DMS53 treated with DMSO at 0.1 percent for 48 hours (cell line): ENCODE measurements around the gene SHISAL1.
"Not testable (repeated sequence)": the region's sequence is repeated elsewhere in the genome, so short reads cannot be mapped to it uniquely, and the experiment has no call there.

ENCODE experiments used
- DNase-seq: peaks from one replicate; lab custom pipeline; 2025; ENCODE audit not compliant: unreplicated experiment; lab: John Stamatoyannopoulos, UW

The SHISAL1 gene

DNA sequence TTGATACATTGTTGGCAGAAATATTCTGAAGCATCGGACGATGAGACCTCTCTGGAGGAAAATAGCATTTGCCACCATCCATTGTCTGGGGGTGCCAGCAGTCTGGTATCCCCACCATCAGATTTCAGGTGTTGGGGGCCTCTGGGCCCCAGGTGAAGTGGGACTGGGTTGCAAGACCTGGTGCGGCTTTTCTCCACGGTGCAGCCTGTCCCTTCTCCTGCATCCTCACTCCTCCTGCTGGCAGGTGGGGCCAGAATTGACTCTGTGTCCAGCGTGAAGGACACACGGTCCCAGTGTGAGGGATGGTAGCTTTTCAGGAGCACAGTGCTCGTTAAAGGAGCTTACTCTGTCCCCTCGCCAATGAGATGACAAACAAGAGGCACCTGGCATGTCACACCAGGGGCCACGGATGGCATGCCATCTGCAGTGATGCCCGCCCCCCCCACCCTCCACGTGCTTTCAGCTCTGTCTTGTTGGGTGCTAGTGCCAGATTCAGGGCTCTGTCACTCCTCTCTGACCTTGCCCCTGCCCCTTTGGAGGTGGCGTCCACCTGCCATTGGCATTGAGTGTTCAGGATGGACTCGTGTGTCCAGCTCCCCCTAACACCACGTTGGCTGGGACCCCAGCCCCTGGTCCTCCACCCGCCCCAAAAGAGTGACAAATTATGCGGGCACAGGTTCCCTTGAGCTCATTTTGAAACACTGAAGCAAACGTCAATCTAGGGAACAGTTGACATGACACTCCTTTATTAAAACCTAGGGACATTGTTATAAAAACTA, 69.6 kb downstream of the SHISAL1 start:
- no peak for DNase-seq

DNA sequence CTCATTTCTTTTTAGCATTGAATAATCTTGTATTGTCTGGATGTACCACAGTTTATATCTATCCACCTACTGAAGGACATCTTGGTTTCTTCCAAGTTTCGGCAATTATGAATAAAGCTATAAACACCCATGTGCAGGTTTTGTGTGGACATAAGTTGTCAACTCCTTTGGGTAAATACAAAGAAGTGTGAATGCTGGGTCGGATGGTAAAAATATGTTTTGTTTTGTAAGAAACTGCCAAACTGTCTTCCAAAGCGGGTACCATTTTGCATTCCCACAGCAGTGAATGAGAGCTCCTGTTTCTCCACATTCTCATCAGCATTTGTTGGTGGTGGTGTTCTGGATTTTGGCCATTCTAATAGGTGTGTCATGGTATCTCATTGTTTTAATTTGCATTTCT, 71.6 kb downstream of the SHISAL1 start:
- not testable (repeated sequence) for DNase-seq

DNA sequence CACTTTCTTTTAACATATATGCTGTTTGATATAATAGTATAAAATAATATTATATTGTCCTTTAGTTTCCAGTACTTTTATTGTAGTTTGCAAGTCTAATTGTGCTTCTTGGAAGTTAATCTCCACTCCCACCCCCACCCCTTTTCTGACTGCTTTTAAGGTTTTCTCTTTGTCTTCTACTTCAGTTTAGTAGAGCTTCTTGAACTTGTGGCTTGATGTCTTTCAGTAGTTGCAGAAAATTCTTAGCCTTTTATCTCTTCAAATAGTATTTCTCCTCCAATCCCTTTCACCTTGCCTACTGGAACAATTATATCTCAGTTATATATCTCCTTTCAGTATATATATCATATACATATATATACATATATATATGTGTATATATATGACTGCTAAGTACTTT, 75.5 kb downstream of the SHISAL1 start:
- DNase-seq: no peak

DNA sequence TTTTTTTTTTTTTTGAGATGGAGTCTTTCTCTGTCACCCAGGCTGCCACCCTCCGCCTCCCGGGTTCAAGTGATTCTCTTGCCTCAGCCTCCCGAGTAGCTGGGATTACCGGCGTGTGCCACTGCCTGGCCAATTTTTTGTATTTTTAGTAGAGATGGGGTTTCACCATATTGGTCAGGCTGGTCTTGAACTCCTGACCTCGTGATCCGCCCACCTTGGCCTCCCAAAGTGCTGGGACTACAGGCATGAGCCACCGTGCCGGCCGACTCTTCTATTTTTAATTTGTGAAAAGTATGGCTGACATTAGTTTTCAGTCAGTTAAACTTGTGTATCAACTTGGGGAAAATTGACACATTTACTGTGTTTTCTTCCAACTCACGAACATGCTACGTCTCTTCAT, 78.4 kb downstream of the SHISAL1 start:
- DNase-seq: not testable (repeated sequence)

DNA sequence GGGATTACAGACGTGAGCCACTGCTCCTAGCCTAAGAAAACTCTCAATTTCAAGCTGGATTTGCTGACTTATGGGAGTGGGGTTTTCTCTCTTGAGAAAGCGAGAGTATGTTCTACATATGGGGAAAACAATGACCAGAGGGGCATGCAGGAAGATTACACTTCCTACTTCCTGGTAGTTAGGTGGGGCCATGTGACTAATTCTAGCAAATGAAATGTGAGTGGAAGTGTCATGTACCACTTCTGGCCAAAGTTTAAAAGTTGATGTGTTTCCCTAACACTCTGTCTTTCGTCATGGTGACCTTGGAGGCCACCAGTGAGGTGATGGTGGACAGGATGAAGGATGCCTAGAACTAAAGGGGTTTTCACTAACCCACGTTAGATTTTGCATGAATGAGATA, 81.5 kb downstream of the SHISAL1 start:
- DNase-seq: no peak

DNA sequence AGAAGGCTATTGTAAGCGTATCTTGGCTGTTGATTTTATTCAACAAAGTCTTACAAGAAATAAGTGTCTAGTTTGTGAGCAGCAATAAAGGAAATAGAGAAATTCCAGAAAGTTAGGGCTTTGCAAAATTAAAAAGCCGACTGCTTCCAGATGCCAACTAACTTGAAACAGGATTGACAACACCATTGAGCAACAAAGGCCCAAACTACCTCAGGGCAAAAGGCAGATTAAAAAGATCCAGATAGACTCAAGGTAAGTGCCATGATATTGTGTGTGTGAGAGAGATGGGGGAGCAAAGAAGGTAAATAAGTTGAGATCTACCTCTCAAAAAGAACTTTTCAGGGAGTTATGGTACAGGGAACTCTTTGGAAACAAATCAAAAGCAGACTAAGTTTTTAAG, 82.9 kb downstream of the SHISAL1 start:
- no peak for DNase-seq

DNA sequence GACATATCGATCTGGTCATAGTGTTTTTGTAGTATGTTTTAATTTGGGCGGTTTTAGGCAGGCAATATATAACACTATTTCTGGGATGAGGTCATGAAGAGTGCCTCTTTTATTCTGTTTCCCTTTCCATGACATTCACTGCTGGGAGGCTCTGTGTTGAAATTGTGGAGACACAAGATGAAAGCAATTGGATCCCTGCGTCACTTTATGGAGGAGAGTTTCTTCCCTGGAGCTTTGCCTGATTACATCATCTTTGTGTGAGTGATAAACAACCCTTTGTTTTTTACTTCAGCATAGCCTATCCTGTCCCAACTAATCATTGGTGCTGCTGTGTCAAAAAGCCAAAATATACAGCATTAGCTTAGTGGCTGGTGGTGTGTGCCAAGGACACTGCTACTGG, 83.4 kb downstream of the SHISAL1 start:
- DNase-seq: no peak

DNA sequence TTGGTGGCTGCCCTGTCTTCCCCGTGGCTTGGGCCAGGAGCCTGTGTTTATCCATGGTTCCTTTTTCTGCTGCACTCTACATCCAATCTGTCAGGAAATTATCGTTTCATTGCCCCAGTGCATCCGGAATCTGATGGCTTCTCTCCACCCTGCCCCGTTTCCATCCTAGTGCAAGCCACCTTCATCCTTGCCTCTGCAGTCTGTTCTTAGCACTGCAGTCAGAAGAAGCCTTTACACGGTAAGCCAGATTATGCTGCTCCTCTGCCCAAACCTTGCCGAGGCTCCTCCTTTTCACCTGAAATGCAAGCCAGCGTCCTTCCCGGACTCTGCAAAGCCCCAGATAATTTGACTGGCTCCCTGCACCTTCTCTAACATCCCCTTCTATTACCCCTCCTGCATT, 86.9 kb downstream of the SHISAL1 start:
- DNase-seq: no peak

DNA sequence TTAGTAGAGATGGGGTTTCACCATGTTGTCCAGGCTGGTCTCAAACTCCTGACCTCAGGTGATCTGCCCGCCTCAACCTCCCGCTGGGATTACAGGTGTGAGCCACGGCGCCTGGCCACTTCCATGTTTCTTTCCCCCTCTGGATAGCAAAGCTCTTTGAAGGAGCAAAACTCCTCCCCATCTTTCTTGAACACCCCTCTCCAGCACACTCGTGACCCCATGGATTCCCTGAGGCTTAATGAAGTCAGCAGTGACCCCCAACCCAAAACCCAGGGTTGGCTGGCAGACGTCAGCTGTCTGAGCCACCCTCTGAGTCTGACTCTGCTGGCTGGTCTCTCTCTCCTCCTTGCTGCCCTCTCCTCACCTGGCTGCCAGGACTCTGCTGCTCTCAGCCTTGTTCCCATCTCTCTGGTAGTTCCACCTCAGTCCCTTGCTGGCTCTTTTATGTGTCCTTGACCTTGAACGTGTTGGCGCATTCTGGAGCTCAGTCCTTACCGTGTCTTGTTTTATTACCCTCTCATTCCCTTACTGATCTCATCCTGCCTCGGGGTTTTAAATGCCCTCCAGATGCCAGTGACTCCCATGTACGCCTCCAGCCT, 87.6 kb downstream of the SHISAL1 start:
- DNase-seq: no peak

DNA sequence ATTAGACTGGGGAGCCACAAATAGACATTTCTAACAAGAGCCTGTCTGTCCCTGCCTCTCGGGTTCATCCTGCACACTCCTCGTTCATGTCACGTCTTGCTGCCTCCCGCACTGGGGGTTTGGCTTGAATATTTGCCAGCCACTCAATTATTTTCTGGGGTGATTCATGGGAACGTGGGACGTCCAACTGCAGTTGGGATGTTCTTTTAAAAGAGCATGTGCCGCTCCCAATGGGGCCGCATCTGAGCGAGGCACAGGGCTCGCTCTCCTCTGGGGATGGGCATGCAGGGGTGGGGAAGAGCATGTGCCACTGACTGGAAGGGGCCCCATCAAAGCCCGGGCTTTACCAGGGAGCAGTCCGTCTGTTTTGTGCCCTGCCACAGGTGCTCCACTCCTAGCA, 88.6 kb downstream of the SHISAL1 start:
- no peak for DNase-seq

DNA sequence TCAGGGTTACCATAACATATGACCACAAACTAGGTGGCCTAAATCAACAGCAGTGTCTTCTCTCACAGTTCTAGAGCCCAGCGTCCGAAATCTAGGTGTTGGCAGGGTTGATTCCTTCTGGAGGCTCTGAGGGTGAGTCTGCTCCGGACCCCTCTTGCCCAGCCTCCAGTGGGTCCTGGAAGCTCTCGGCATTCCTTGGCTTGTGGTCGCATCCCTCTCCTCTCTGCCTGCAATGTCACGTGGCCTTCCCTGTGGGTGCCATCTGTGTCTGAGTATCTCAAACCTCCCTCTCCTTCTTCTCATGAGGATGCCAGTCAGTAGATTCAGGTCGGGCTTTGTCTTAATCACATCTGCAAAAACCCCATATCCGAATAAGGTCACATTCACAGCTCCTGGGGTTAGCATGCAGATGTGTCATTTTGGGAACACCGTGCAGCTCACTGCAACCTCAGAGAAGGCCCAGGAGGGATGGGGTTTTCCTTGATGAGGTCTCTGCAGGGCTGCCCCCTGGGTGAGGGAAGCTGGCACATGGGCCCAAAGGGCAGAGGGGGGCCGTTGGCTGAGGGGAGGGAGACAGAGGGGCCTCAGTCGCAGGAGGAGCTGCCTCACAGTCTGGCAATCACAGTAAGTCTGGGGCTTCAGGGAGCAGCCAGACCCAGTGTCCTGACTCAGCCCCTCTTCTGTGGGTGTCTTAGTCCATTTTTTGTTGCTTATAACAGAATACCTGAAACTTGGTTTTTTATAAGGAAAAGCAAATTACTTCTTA, 90.9 kb downstream of the SHISAL1 start:
- DNase-seq: no peak

DNA sequence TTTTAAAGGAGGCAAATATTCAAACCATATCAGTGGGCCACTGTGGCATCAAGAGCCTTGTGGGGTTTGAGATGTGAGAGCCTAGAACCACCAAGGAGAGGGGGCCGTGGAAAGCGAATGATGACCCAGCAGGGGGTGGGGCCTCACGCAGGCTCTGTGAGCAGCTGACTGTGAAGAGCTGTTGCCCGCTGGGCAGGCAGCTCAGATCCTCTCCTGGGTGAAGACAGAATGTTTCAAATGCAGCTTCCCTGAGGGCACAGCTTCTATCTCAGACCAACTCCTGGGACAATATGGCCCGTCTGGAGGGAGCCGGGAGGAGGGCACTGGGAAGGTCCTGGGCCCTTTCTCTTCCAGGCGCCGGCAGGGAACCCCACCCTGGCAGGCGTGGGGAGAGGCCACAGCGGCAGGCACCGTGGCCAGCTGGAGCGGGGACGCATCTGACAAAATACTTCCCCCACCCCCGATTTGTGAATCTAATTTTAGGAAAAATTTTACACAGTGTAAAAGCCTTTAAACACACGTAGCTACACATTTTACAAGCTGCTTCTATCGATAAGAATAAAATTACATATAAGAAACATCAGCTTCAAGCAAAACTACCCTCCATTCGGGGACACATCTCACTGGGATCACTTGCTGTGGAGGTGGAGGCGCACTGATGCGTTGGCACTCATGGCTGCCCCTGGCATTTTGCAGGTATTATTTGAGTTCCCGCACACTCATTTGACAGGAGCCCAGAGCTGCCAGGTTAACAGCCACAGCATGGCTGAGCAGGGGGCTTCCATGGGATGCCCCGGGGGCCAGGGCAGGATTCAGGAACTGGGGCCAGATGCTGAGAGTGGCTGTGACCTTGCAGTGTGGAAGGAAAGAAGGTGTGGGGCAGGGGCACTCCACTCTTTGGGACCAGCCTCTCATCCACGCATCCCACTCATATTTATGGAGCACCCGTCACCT, 91.7 kb downstream of the SHISAL1 start:
- DNase-seq: no peak

DNA sequence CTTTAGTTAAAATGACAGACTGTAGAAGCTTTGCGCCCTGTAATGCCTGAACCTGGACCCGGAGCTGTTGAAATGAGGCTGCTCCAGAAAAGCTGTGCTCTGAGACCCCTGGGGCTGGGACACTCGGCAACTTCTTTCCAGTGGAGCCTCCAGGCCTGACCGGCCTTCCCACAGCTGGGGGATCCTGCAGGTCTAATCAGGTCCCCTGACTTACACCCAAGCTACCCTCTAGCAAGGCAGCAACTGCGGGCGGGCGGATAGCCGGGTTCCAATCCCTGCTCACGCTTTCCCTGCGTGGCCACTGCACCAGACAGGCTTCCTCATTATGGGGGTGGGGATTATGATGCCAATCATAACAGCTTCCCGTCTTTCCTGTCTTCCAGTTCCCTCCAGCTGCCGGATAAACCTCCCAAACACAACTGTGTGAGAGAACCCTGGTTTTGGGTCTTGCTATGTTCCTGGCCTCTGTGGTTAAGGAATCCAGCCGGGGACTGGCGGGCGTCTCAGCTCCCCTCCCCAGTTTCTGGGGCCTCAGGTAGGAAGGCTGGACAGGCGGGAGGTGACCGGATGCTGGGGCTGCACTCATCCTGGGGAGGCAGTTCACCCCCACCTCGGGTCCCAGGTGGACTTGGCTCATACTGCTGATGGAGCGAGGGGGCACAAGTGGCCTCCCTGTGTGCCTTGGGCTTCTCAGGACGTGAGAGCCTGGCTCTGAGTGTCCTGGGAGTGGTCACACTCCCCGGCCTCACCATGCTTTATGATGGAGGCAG, 93.5 kb downstream of the SHISAL1 start:
- no peak for DNase-seq

DNA sequence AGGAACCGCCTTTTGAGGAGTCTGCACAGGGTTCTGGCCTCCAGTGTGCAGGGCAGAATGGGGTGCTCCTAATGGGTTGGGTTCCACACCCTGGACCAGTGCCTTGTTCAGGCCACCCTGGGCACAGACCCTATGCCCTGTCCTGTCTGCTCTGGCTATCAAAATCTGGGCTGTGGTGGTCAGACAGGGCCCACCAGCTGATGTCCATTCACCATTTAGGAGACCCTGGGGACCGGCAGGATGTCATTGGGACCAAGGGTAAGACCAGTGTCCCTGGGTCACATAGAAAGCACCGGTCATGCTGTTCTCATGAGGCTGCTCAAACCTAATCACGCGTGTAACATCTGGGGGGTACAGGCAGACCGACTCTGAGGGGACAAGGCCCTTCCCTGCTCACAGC, 94.7 kb downstream of the SHISAL1 start:
- DNase-seq: no peak

DNA sequence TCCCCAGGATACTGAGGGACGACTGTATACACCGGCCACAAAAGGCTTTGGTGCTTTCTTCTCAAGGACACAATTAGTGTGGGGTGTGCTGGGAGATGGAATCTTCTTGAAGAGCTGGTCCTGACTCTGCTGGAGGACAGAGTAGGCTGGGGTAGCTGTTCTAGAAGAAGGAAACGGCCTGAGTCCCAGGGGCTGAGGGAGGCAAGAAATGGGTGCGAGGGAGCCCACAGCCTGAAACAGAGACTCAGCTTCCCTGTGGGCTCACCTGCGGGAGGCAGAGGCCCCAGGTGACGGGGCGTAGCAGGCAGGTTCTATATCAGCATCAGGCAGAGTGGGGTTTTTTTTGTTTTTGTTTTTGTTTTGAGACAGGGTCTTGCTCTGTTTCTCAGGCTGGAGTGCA, 95.4 kb downstream of the SHISAL1 start:
- DNase-seq: no peak

DNA sequence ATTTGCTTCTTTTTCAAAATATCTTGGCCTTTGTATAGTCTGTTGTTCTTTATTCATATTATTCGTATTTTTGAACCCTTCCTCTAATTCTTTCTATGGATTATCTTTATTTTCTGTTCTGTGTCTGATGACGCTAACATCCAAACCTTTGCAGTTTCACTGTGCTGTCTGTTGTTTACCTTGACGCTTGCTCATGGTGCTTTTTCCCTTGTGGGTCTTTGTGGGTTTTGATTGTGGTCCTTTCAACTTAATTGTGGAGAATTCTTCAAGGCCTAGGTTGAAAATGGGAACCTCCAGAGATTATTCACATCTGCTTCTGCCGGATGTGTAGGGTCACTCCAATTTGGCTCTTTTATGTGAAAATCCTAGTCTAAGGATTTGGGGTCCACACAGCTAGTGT, 97.5 kb downstream of the SHISAL1 start:
- DNase-seq: no peak

DNA sequence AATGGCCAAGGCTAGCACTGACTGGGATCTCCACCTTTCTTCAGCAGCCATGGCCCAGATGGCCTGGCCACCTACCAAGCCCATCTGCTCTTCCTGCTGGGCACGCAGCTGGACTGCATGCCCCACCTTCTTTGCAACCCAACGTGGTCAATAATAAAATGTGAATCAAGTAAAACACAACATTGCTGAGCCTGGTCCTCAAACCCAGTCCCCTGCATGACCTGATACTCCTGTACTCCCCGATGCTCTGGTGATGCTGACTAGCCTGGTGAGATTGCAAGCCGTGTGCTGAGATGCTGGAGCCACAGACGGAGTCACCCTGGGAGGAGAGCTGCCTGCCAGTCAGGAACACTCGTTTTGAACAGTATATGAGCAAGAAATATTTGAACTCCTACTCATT, 98.0 kb downstream of the SHISAL1 start:
- no peak for DNase-seq

DNA sequence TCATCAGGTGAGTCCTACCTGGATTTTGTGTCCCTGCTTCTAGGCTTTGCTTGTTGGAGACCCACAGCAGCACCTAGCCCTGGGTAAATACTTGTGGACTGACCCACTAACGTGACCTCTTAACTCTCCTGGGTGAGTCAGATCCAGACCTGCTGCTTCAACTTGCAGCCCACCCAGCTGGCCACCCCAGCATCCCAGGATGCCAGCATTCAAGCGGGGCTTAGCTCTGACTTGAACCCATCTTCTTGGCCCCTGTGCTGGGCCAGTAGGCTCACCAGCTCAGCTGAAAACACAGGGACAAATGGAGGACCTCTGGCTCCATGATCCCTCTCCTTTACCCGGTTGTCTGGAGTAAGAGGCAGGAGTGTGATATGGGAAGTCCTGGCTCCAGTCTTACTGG, 98.6 kb downstream of the SHISAL1 start:
- DNase-seq: no peak

DNA sequence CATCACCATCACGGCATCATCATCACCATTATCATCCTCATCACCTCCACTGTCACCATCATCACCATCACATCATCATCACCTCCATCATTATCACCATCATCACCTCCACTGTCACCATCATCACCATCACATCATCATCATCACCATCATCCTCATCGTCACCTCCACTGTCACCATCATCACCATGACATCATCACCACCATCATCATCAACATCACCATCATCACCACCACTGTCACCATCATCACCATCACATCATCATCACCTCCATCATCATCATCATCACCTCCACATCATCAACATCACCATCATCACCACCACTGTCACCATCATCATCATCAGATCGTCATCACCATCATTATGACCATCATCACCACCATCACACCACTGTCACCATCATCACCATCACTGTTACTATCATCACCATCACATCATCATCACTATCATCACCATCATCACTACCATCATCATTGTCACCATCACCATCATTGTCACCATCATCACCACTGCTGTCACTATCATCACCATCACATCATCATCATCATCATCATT, 99.2 kb downstream of the SHISAL1 start:
- DNase-seq: no peak

DNA sequence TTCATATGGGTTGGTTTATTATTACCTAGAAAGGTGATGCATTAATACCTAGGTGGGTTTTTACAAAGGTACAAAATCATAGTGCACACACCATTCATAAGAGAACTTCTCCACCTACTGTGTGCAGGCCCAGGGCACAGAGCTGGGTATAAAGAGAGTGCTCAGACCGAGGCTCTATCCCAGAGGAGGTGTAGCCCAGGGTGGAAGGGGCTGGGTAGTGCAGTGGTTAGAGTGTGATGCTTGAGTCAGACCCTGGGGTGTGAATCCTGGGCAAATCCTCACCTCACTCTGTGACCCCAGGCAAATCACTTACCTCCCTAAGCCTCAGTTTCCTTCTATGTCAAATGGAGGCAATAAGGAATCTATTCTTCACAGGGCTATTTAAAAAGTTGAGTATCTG, 99.8 kb downstream of the SHISAL1 start:
- no peak for DNase-seq
